ENCODE measurements around the gene FBXL7. TPM values are rescaled to one million over a fixed set of nuclear protein-coding genes. Genes with fewer than 3 reads are reported as not detected.

Gene FBXL7
- total and polyA plus RNA-seq, 4 donors, result 0.24 to 1.4 (median 1.2) TPM

GRCh38 chr5:15529821-15530220, 29.8 kb downstream of the FBXL7 start:
- Histone ChIP-seq H3K9me3 (ENCODE audit: control insufficient read depth in 4 of 4, low read length in 3 of 4) (no peaks in the 10 kb centered on the region), H3K4me3 (ENCODE audit: low read depth in 1 of 3, low read length in 3 of 3) (no peak overlapping the region), H3K27ac (ENCODE audit: low read depth in 1 of 2, low read length in 2 of 2) (no peak overlapping the region), H3K4me1 (ENCODE audit: control insufficient read depth in 4 of 4, insufficient read depth in 4 of 4, low read length in 3 of 4) (no peaks in the 10 kb centered on the region), H3K27me3 (ENCODE audit: control insufficient read depth in 4 of 4, insufficient read depth in 4 of 4, low read length in 3 of 4) (no peaks in the 10 kb centered on the region), H3K9ac (ENCODE audit: low read depth in 1 of 2, low read length in 2 of 2) (no peak overlapping the region), H3K36me3 (ENCODE audit: control insufficient read depth in 4 of 4, insufficient read depth in 3 of 4, low read depth in 1 of 4, low read length in 3 of 4) (no peaks in the 10 kb centered on the region)
- DNase-seq (ENCODE audit: low spot score), result no peak
- no peak for TF ChIP-seq NR2F2 (IDR thresholded peaks at IDR 0.05)
- TF ChIP-seq RXRA (IDR thresholded peaks at IDR 0.05), result no peak
- TF ChIP-seq HNF4G (IDR thresholded peaks at IDR 0.05), result no peak
- TF ChIP-seq FOXA1 (IDR thresholded peaks at IDR 0.05), result no peak
- TF ChIP-seq YY1 (IDR thresholded peaks at IDR 0.05), result no peak
- TF ChIP-seq HNF4A (conservative IDR thresholded peaks at IDR 0.05), result no peak
- TF ChIP-seq EGR1 (IDR thresholded peaks at IDR 0.05; ENCODE audit: low read depth in 2 of 2), result no peak
- no peak for TF ChIP-seq ZBTB33 (IDR thresholded peaks at IDR 0.05)
- TF ChIP-seq TAF1 (conservative IDR thresholded peaks at IDR 0.05), result no peak
- no peak for TF ChIP-seq REST (IDR thresholded peaks at IDR 0.05)
- TF ChIP-seq RAD21 (IDR thresholded peaks at IDR 0.05), result no peak
- TF ChIP-seq, protein P1, sequence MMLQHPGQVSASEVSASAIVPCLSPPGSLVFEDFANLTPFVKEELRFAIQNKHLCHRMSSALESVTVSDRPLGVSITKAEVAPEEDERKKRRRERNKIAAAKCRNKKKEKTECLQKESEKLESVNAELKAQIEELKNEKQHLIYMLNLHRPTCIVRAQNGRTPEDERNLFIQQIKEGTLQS (IDR thresholded peaks at IDR 0.05), result no peak
- WGBS, result 78% methylated on average over 2 of the region's 2 CpGs

DNA sequence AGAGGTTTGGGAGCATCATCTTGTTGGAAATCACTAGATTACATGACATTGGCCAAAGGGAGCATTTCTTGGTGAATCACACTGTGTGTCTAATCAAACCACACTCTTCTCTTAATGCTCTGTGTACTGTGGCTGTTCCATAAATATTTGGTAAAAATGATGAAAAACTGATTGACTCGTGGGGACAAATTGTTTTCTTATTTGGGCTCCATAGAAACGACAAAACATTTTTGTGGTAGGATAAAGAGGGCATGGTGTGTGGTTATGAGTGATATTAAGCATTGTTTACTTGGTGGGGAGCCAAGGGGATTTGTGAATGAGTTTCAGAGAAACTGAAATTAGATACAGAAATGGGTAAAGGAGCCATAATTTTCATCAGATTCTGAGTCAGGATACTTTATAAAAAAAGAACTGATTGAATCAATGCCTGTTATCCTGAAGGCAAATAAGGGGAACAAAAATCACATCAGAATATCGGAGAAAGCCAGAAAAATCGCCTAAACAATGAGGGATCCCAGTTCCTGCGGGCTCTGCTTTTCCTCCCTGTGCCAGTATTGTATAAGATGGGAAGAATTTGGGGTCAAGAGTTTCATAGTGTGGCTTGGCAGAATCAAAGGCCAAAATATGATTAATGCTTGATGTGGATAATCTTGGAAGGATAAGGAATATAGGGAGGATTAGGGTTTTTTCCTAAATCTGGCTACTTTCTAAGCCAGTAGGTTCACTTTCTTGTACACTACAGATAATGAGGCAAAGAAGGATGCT, 33.3 kb downstream of the FBXL7 start:
- no peaks in the 10 kb centered on the region for H3K9me3 ChIP-seq (ENCODE audit: control insufficient read depth in 4 of 4, low read length in 3 of 4)
- no peak overlapping the region for H3K27ac ChIP-seq (ENCODE audit: low read depth in 1 of 2, low read length in 2 of 2)
- H3K36me3 ChIP-seq (ENCODE audit: control insufficient read depth in 4 of 4, insufficient read depth in 3 of 4, low read depth in 1 of 4, low read length in 3 of 4), result no peaks in the 10 kb centered on the region
- H3K4me3 ChIP-seq (ENCODE audit: low read depth in 1 of 3, low read length in 3 of 3), result no peak overlapping the region
- no peaks in the 10 kb centered on the region for H3K27me3 ChIP-seq (ENCODE audit: control insufficient read depth in 4 of 4, insufficient read depth in 4 of 4, low read length in 3 of 4)
- no peak overlapping the region for H3K9ac ChIP-seq (ENCODE audit: low read depth in 1 of 2, low read length in 2 of 2)
- no peak for DNase-seq (ENCODE audit: low spot score)
- TF ChIP-seq JUND (IDR thresholded peaks at IDR 0.05) (no peak), FOXA2 (IDR thresholded peaks at IDR 0.05) (no peak), ZBTB33 (IDR thresholded peaks at IDR 0.05) (no peak), GABPA (IDR thresholded peaks at IDR 0.05 in 1 of 2, conservative IDR thresholded peaks at IDR 0.05 in 1 of 2) (no peak), RXRA (IDR thresholded peaks at IDR 0.05) (no peak)
- no peaks in the 10 kb centered on the region for H3K4me1 ChIP-seq (ENCODE audit: control insufficient read depth in 4 of 4, insufficient read depth in 4 of 4, low read length in 3 of 4)
- 74% methylated on average over 5 of the region's 5 CpGs for WGBS

Measured in liver (tissue), 9 donors.